Measurements from ENCODE around the gene GPX5.
"Not testable (repeated sequence)": the region's sequence is repeated elsewhere in the genome, so short reads cannot be mapped to it uniquely, and the experiment has no call there.

The GPX5 gene

DNA sequence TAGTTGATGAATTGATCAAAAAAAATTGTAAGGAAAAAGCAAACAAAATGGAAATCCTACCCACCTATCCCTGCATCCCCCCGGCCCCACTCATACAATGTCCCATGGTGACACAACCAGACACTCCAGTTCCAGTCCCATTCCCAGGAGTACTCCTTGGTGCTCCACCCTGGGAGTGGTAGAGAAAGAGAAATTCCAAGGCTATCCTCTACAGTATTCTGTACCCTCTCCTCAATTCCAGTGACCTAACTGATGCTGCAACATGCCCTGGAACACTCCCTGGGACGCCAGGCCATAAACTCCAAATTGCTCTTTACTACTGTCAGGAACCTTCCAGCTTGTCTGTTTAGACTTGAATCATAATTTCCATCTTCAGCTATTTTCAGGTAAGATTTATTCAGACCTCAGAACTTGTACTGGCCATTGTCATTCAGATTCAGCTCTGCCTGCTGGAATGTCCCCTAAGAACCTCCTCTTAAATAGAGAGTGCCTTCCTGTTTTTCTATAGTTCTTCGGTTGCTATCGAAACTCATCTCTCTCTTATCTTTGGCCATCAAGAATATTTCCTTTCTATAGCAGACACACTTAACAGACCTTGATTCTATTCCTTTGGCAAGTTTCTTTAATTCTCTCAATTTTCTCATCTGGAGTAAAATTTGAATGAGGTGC is 18.7 kb upstream of the GPX5 start:
- in situ Hi-C loops (cut with HindIII; ENCODE audit: low pct_ligation_motif_present, low pct_unique_long_range_greater_than_20kb, low sequenced_read_pairs), result no loop called here
- no peak for DNase-seq

DNA sequence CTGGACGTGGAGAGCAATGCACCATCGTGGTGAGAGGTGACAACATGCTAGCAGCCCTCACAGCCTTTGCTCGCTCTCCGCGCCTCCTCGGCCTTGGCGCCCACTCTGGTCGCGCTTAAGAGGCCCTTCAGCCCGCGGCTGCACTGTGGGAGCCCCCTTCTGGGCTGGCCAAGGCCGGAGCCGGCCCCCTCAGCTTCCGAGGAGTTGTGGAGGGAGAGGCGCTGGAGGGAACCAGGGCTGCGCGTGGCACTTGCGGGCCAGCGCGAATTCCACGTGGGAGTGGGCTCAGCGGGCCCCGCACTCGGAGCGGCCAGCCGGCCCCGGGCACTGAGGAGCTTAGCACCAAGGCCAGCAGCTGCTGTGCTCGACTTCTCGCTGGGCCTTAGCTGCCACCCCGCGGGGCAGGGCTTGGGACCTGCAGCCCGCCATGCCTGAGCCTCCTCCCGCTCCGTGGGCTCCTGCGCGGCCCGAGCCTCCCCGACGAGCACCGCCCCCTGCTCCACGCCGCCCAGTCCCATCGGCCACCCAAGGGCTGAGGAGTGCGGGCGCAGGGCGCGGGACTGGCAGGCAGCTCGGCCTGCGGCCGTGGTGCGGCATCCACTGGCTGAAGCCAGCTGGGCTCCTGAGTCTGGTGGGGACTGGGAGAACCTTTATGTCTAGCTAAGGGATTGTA is 13.9 kb upstream of the GPX5 start:
- in situ Hi-C loops (cut with HindIII; ENCODE audit: low pct_ligation_motif_present, low pct_unique_long_range_greater_than_20kb, low sequenced_read_pairs), result no loop called here

DNA sequence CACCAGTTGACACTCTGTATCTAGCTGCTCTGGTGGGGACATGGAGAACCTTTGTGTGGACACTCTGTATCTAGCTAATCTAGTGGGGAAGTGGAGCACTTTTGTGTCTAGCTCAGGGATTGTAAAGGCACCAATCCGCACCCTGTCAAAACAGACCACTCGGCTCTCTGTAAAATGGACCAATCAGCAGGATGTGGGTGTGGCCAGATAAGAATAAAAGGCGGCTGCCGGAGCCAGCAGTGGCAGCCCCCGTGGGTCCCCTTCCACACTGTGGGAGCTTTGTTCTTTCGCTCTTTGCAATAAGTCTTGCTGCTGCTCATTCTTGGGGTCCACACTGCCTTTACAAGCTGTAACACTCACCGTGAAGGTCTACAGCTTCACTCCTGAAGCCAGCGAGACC is 13.3 kb upstream of the GPX5 start:
- DNase-seq; in situ Hi-C loops (cut with HindIII; ENCODE audit: low pct_ligation_motif_present, low pct_unique_long_range_greater_than_20kb, low sequenced_read_pairs): not testable (repeated sequence)

More for the DNA sequence above, 13.9 kb upstream of the GPX5 start:
- no peak for DNase-seq

DNA sequence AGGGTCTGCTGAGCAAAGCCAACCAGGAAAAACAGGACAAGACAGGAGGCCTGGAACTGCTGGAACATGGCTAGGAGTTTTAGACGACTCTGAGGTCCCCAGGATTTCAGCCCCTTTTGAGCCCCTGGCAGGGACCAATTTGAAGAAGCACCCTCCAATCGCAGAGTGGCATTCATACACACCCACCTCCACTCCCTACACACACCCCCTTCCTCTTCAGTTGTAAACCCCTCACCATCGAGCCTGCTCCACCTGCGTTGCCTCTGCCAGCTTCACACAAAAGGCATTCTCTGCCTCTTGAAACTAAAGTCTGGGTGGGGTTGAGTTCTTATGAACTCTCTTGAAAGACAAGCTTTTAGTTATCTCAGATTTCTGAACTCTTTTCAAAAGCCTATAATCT is 10.0 kb upstream of the GPX5 start, which contains the start of gene GPX6:
Gene GPX6, minus strand, starts transcription at position 118 of the 400 bp plus-strand sequence. Its CDS starts 50 bp downstream, at position 68.
- no peak for DNase-seq
- in situ Hi-C loops (cut with HindIII; ENCODE audit: low pct_ligation_motif_present, low pct_unique_long_range_greater_than_20kb, low sequenced_read_pairs), result no loop called here

DNA sequence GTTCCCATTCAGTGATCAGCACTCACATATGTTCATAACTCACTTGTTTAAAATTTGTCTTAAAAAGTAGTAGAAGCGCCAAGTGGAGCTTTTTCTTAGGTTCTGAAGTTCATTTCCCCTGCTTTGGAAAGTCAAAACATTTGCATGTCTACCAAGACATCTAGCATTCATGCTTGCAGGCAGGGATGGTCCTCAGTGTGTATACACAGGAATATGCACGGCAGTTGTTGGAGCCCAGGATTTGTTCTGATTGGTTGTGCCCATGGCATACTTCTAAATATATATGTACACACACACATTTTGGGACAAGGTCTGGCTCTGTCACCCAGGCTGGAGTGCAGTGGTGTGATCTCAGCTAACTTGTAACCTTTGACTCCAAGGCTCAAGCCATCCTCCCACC is 7.7 kb upstream of the GPX5 start:
- in situ Hi-C loops (cut with HindIII; ENCODE audit: low pct_ligation_motif_present, low pct_unique_long_range_greater_than_20kb, low sequenced_read_pairs), result no loop called here
- no peak for DNase-seq

DNA sequence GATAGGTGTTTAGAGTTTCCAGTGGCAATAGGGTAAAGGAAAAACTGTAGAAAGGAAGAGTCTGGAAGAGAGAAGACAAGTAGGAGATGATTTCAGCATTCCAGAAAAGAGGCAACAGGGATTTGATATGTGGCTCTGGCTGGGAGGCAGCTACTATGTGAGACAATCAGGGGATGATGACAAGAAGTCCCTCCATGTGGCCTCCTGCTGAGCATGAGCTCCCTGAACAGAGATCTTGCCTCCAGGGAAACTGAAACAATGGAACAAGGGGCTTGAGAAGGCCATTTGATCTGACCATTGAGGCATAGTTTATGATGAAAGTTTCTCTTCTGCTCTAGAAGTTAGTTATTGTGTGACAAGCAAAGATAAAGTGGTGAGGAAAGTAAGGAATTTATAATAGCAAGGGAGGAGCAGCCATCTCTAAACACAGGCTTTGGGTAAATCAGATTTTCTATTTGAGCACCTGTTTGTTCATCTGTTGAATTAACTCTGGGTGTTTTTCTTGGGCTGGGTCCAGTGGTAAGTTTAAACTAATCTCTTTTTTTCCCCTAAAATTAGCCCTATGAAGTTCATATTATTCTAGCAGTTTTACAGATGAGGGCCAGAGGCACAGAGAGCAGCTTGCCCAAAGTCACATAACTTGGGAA is 3.0 kb upstream of the GPX5 start:
- DNase-seq, result no peak
- in situ Hi-C loops (cut with HindIII; ENCODE audit: low pct_ligation_motif_present, low pct_unique_long_range_greater_than_20kb, low sequenced_read_pairs), result no loop called here

DNA sequence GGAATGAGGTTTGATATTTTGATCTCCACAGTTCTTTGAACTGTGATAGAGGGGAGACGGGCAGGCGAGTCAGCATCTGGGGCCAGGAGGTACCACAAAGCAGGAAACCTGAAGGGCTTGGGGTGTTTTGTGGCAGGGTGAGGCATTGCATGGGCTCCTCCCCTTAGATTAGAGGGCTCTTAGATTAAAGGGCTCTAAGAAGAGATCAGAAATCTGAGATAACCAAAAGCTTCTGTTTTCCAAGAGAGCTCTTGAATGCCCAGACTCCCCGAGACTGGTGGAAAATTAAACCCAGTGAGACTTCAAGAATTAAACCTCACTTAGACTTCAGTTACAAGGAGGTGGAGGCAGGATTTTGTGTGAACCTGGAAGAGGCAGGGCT is 2.4 kb upstream of the GPX5 start:
- in situ Hi-C loops (cut with HindIII; ENCODE audit: low pct_ligation_motif_present, low pct_unique_long_range_greater_than_20kb, low sequenced_read_pairs), result no loop called here
- no peak for DNase-seq

DNA sequence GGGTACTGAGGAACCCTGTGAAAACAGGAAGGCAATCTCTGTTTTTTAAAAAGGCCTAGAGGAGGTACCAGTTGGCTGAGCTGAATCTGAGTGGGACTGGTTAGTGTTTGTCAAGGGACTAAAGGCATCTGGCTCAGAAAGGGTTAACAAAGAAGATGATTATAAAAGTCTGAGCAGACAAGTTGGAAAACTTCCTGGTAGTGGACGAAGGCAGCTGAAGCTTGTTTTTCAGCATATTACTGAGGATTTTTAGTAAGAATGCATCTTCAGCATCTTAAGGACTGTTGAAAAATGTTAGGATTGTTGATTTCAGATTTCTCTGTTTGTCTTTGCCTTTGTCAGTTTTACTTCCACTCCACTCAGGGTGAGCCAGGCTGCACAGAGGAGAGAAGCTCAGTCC is 5.1 kb downstream of the GPX5 start:
- in situ Hi-C loops (cut with HindIII; ENCODE audit: low pct_ligation_motif_present, low pct_unique_long_range_greater_than_20kb, low sequenced_read_pairs), result no loop called here
- DNase-seq, result no peak

DNA sequence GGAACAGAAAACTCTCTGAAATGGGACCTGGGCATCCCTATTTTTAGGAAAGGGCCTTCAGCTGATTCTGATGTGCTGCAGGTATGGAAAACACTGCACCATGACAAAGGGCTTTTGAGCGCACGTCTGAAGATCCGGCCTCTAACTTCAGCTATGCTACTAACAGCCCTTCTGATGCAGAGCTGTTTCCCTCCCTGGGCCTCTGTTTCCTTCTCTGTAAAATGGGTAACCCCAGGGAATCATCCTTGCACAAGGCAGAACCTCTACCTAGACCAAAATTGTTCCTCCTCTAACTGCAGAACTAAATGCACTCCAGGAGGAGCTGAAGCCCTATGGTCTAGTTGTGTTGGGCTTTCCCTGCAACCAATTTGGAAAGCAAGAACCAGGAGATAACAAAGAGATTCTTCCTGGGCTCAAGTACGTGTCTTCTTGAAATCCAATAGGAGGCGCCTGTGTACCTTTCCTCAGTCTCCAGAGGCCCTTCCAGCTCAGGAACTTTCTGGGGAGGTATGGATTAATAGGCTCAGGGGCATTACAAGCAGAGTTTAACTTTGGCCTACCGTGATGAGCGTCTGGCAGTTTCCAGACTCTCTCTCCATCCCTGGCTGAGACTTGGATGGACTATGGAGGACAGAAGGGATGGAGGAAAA is 5.9 kb downstream of the GPX5 start:
- peak; percentile 9 for DNase-seq
- in situ Hi-C loops (cut with HindIII; ENCODE audit: low pct_ligation_motif_present, low pct_unique_long_range_greater_than_20kb, low sequenced_read_pairs), result no loop called here

DNA sequence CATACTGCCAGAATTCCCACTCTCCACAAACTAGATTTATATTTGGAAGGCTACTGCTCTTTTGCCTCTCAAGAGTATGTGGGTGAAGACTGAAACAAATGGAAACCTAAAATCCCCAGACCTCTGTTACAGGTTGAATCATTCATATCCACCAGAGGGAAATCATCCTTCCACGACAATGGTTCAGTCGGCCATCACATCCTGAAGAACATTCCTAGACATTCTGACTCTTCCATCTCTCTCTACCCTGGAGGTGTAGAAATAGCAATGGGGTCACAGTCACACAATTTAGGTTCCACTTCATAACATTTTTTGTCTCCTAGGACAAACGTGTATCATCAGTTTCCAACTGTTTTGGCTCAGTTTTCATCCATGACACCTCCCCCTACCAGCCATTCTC is 8.6 kb downstream of the GPX5 start:
- no peak for DNase-seq
- in situ Hi-C loops (cut with HindIII; ENCODE audit: low pct_ligation_motif_present, low pct_unique_long_range_greater_than_20kb, low sequenced_read_pairs), result no loop called here

DNA sequence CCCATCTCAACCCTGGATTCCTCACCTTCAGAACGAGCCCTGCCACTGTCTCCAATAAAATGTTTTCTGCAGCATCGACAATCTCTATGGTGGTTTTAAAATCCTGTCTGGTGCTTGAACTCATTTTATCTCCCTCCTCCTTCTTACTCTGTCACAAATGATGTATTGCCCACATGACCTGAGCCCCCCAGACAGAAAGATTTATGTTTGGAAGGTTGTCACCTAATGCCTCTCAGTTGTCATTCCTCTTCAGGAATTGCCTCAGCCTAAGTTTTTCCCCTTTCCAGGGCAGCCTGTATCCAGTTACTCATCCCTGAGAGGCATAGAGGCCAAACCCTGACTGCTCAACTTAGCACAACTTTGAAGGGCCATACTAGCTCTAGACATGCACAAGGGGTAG is 9.2 kb downstream of the GPX5 start:
- DNase-seq, result no peak
- in situ Hi-C loops (cut with HindIII; ENCODE audit: low pct_ligation_motif_present, low pct_unique_long_range_greater_than_20kb, low sequenced_read_pairs), result no loop called here

DNA sequence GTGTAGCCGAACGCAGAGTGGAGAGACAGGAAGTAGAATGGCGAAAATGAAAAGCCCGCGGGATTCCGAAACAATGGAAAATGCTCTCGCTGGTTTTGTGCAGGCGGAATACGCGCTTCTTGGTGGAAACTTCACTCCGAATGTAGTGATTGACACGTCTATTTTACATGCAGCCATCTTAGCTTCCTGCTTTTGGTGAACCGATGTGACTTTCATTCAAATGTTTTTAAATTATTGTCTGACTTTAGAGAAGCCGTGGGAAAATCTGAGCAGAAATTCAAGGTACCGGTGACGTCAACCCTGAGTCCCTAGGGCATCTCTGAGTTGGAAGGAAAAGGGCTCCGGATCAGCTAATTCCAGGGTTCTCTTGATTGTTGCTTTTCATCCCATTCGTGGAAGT is 11.4 kb downstream of the GPX5 start:
- DNase-seq, result no peak

DNA sequence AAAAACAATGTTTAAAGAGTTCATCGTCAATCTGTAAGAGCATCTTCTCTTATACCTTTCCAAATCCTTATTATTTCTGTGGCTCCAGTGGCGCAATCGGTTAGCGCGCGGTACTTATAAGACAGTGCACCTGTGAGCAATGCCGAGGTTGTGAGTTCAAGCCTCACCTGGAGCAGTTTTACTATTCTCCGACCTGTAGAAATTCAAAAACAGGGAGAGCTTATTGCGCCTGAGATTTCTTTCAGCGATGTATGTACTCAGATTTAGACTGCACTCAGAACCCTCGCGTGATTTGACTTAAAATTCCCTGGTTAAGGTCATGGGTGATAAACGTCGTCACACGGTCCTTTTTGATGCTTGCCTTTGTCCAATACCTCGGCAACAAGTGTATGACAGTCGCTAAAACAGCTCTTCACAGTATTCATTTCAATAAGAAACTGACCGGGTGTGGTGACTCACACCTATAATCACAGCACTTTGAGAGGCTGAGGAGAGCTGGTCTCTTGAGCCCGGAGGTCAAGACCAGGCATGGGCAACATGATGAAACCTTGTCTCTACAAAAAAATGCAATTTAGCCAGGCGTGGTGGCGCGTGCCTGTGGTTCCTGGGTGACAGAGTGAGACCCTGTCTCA is 11.9 kb downstream of the GPX5 start:
- no peak for DNase-seq
- in situ Hi-C loops (cut with HindIII; ENCODE audit: low pct_ligation_motif_present, low pct_unique_long_range_greater_than_20kb, low sequenced_read_pairs), result no loop called here

More for the DNA sequence above, 11.4 kb downstream of the GPX5 start:
- in situ Hi-C loops (cut with HindIII; ENCODE audit: low pct_ligation_motif_present, low pct_unique_long_range_greater_than_20kb, low sequenced_read_pairs), result no loop called here

DNA sequence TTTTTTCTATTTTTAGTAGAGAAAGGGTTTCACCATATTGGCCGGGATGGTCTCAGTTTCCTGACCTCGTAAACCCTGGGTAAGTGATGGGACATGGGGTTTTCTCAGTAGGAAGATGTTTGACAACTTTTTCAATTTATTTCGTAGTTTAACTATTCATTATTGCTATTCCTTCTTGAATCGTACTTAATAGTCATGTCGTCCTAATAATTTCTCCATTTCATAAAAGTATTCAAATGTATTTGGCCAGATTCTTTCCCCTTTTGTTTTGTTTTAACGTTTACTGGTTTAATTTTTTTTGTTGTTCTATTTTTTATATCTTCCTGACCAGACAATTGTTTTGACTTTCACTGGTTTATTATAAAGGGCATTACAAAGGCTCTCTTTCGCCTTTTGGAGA is 16.3 kb downstream of the GPX5 start:
- in situ Hi-C loops (cut with HindIII; ENCODE audit: low pct_ligation_motif_present, low pct_unique_long_range_greater_than_20kb, low sequenced_read_pairs), result no loop called here
- no peak for DNase-seq

DNA sequence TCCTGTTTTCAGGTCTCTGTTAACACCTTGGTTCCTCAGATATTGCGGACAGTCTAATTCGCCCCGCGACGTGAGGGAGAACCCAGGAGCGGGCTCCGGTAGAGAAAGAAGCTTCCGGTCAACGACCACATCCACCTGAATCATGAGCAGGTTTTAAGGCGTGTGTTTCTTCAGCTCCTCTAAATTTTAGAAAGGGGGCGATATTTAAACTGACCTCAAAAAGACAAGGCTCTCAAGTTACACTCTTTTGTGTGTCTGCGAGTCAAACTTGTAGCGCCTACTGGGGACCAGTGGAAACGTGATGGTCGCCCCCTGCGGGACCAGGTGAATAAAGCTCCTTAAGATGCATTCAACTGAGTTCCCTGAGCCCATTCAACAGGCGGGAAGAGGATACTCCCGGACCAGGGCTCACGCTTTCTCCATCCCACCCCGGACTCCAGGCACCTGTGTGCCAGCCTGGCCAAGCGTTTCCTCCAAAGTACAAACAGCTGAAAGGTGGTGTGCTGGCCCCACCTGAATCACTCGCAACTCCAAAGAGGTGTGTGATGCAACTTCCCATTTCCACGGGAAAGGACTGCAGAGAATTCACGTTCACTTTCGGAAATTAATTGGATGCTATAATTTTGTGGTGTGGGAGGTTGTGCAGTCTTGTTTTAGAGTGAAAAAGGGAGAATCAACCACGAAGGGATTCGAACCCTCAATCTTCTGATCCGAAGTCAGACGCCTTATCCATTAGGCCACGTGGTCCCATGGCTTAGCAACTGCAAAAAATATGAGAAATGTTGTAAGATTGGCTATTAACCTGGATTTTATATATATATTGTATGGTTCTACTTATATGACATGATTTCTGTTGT is 17.0 kb downstream of the GPX5 start:
- in situ Hi-C loops (cut with HindIII; ENCODE audit: low pct_ligation_motif_present, low pct_unique_long_range_greater_than_20kb, low sequenced_read_pairs), result no loop called here
- DNase-seq, result peak; percentile 79

DNA sequence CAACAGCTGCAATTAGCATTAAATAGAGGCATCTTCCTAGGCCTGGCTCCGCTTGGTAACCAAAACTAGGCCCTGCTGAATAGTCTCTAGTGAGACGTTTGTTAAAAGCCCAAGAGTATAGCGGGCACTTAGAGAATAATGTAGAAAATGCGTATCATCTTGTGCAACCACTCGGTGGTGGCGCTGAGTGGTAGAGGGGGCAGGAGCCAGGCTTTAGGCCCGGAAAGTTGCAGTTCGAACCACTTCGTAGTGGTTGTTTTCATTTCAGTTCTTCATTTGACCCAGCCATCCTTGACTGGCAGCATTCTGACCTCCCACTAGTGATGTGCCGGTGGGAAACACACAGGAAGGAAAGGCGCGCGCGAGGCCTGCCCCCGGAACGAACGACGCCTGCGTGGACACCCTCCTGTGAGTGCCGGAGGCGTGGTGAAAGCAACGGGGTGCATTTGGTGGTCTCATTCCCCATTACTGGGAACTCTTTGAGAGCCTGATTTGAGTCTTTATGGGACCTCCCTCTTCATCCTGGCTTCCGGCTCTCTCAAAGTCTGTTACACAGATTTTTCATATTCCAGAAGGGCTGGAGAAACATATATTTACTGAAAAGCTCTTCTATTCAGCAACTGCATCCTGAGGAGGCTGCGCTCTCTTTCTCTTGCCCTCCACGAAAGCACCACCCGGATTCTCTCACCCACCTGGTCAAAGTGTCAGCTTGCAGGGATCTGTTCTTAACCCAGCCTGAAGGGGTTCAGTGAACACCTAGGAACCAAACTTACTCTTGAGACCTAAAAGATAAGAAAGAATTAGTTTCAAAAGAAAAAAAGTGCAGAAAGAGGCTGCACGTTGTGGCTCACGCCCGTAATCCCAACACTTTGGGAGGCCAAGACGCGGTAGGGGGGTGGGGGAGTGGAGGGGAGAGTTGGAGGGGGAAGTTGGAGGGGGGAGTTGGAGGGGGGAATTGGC is 18.2 kb downstream of the GPX5 start:
- no peak for DNase-seq
- in situ Hi-C loops (cut with HindIII; ENCODE audit: low pct_ligation_motif_present, low pct_unique_long_range_greater_than_20kb, low sequenced_read_pairs), result no loop called here

DNA sequence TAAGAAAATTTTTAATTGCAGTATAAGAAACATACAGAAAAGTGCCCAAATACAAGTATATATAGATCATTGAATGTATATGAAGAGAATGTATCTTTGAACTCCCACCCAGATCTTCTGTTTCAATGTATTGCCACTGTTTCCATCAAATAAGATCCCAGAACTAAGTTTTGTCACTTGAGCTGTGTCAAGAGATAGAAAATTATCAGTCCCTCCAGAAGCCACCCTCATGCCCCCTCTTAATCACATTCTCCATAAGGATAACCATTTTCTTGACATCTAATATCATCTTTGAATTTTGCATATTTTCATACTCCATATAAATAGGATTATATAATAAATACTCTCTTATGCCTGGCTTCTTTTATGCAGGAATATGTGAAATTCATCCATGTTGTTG is 20.3 kb downstream of the GPX5 start:
- in situ Hi-C loops (cut with HindIII; ENCODE audit: low pct_ligation_motif_present, low pct_unique_long_range_greater_than_20kb, low sequenced_read_pairs), result no loop called here
- no peak for DNase-seq

Data from ACHN (cell line).